ENCODE data around the gene PHTF2. TPM values are rescaled to one million over a fixed set of nuclear protein-coding genes. Genes with fewer than 3 reads are reported as not detected.
A peak's percentile ranks its signal among the peaks of the same experiment; 100 is the strongest.

Gene PHTF2
- total RNA-seq (2013) = 17.8 TPM
- polyA plus RNA-seq = 10 to 100 TPM; 10.1 to 34.3 (median 10.3) TPM
- polyA minus RNA-seq = 6.2 and 6.7 TPM in 2 replicates
- total RNA-seq = 9.5 to 60.9 (median 50.0) reads per million in 11 experiments

GRCh38 chr7:77798394-77799077, at the start of gene PHTF2, which contains the start of gene TMEM60:
Gene PHTF2, plus strand, starts transcription at chr7:77798773.
Gene TMEM60, minus strand, starts transcription at chr7:77798434. Its CDS starts 4,061 bp downstream, at chr7:77794373.
- no peaks in the 10 kb centered on the region for H3K9me3 ChIP-seq (replicated peaks in 1 of 2; ENCODE audit: control insufficient read depth in 1 of 2, insufficient read depth in 1 of 2, low read length in 2 of 2)
- peak; percentile 97 to 99 (median 97) for DNase-seq
- Mint-ChIP-seq H3K4me3 (peak within 1 kb of the TSS; percentile 97 to 98), H3K27me3 (ENCODE audit: low read depth in 3 of 3) (no peaks in the 10 kb centered on the region), H3K36me3 (peaks cover 6 to 19% of the 10 kb centered on the region in 2 donors), H3K27ac (peak within 1 kb of the TSS; percentile 89 to 98 (median 95)), H3K4me1 (peaks cover 66% of the 10 kb centered on the region), H3K9me3 (peaks cover 0 to 3% (median 0%) of the 10 kb centered on the region in 7 donors)
- H3K4me3 ChIP-seq (replicated peaks in 1 of 3; ENCODE audit: low read depth in 2 of 3, low read length in 3 of 3) = peak within 1 kb of the TSS; percentile 84 to 97 (median 91)
- H3K4me2 ChIP-seq (replicated peaks; ENCODE audit: extremely low read depth, low read length, poor library complexity, severe bottlenecking) = peak within 1 kb of the TSS; percentile 86
- peak within 1 kb of the TSS; percentile 88 to 92 for H3K27ac ChIP-seq (ENCODE audit: low read depth in 1 of 2, low read length in 2 of 2)
- H3K9ac ChIP-seq (ENCODE audit: insufficient read depth, low read length, poor library complexity, severe bottlenecking) = peak within 1 kb of the TSS; percentile 84
- H3K36me3 ChIP-seq (replicated peaks in 1 of 2; ENCODE audit: control insufficient read depth in 1 of 2, insufficient read depth in 2 of 2, low read length in 2 of 2) = peaks cover 0 to 5% of the 10 kb centered on the region in 2 donors
- H2AFZ ChIP-seq (ENCODE audit: insufficient read depth, low read depth, low read length, poor library complexity, severe bottlenecking) = peak within 1 kb of the TSS; percentile 97
- H3K79me2 ChIP-seq (ENCODE audit: insufficient read depth, low read length) = peaks cover 98% of the 10 kb centered on the region
- peaks cover 36 to 59% of the 10 kb centered on the region in 2 donors for H3K4me1 ChIP-seq (ENCODE audit: control insufficient read depth in 1 of 2, insufficient read depth in 2 of 2, low read length in 2 of 2)
- H3K27me3 ChIP-seq (ENCODE audit: control insufficient read depth in 2 of 2, insufficient read depth in 2 of 2, low read length in 2 of 2) = no peaks in the 10 kb centered on the region
- H4K20me1 ChIP-seq (ENCODE audit: insufficient read depth, low read length) = peaks cover 33% of the 10 kb centered on the region
- intact Hi-C loops (cut with micrococcal nuclease) = loop anchor here in 1 of 2 donors (5.0 kb wide), 1 partner anchor 101 kb away; the partner anchor contains the start of gene RSBN1L
- under 1% methylated on average over 53 of the region's 61 CpGs for WGBS (ENCODE audit: insufficient coverage)
- peak; percentile 32 for TF ChIP-seq CTCF (IDR thresholded peaks at IDR 0.05)

- Mint-ChIP-seq H3K4me1 (peaks cover 14% of the 10 kb centered on the region), H3K4me3 (peak overlapping the region; percentile 13 to 64), H3K36me3 (peaks cover 27 to 35% of the 10 kb centered on the region in 2 donors), H3K9me3 (peaks cover 0 to 2% (median 0%) of the 10 kb centered on the region in 7 donors), H3K27ac (peak overlapping the region; percentile 12 to 90 (median 84)), H3K27me3 (ENCODE audit: low read depth in 3 of 3) (peaks cover 0 to 1% (median 0%) of the 10 kb centered on the region in 3 donors)
- Histone ChIP-seq H3K9me3 (replicated peaks in 1 of 2; ENCODE audit: control insufficient read depth in 1 of 2, insufficient read depth in 1 of 2, low read length in 2 of 2) (no peaks in the 10 kb centered on the region), H3K27ac (ENCODE audit: low read depth in 1 of 2, low read length in 2 of 2) (peak overlapping the region in 1 of 2 donors; percentile 53), H3K4me1 (ENCODE audit: control insufficient read depth in 1 of 2, insufficient read depth in 2 of 2, low read length in 2 of 2) (peaks cover 13 to 17% of the 10 kb centered on the region in 2 donors), H3K36me3 (replicated peaks in 1 of 2; ENCODE audit: control insufficient read depth in 1 of 2, insufficient read depth in 2 of 2, low read length in 2 of 2) (peaks cover 14 to 47% of the 10 kb centered on the region in 2 donors), H3K4me3 (replicated peaks in 1 of 3; ENCODE audit: low read depth in 2 of 3, low read length in 3 of 3) (no peak overlapping the region), H4K20me1 (ENCODE audit: insufficient read depth, low read length) (peaks cover 70% of the 10 kb centered on the region), H3K4me2 (replicated peaks; ENCODE audit: extremely low read depth, low read length, poor library complexity, severe bottlenecking) (peak overlapping the region; percentile 6), H3K27me3 (ENCODE audit: control insufficient read depth in 2 of 2, insufficient read depth in 2 of 2, low read length in 2 of 2) (no peaks in the 10 kb centered on the region), H3K9ac (ENCODE audit: insufficient read depth, low read length, poor library complexity, severe bottlenecking) (no peak overlapping the region), H3K79me2 (ENCODE audit: insufficient read depth, low read length) (peaks cover 76% of the 10 kb centered on the region), H2AFZ (ENCODE audit: insufficient read depth, low read depth, low read length, poor library complexity, severe bottlenecking) (no peak overlapping the region)
- TF ChIP-seq CTCF (IDR thresholded peaks at IDR 0.05) = no peak
- peak; percentile 72 to 86 (median 79) for DNase-seq
- WGBS (ENCODE audit: insufficient coverage) = 0% methylated on average over 1 of the region's 2 CpGs
- intact Hi-C loops (cut with micrococcal nuclease) = no loop called here
These were observed 46.6 kb upstream of the PHTF2 start for GRCh38 chr7:77752016-77752415.

All from CD14-positive monocyte (primary cell).